ENCODE results near the gene PALS2. TPM values are rescaled to one million over a fixed set of nuclear protein-coding genes. Genes with fewer than 3 reads are reported as not detected.

Gene PALS2
- total and polyA plus RNA-seq, 2 of the 13 experiments (the other 11 are each of a cell fraction or from before 2014, with no cell fraction given): 3.1 to 21.9 TPM

DNA sequence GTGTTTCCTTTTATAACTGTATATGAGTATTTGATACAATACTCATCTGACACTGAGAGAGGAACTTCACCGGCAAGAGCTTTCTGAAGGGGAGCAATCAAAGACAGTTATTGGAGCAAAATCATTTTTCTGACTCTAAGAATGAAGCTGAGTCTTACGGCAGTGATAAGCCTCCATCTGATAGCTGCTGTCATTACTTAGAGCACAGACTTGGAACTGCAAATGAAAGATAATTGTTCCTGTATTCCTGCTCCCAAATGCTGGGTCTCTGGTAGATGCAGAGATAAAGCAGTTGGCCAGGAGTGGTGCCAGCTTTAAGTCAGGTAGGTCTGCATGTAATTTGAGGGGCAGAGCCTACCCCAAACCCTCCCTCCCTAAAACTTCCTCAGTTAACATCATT, 2.3 kb upstream of the PALS2 start:
- ChIA-PET POLR2A (no interaction called here), CTCF (ENCODE audit: low intra/inter-chr PET ratio, low total read pairs) (no interaction called here)
- H4K20me1 ChIP-seq (ENCODE audit: insufficient read depth, low read length): no peaks in the 10 kb centered on the region; the same call in 1 of the 2 replicates
- no TSS peak for BruUV-seq (replicated peaks)
- no peak overlapping the region for H3K4me3 ChIP-seq (replicated peaks in 1 of 3; ENCODE audit: insufficient read depth in 1 of 3, low read depth in 2 of 3, low read length in 3 of 3)
- no peaks in the 10 kb centered on the region for H3K36me3 ChIP-seq (replicated peaks in 1 of 2; ENCODE audit: control insufficient read depth in 1 of 2, insufficient read depth in 2 of 2, low read length in 2 of 2)
- DNase-seq (ENCODE audit: low spot score) (no peak), ATAC-seq (no peak), FAIRE-seq (no peak)
- H3K4me2 ChIP-seq (ENCODE audit: low read depth, low read length): no peak overlapping the region
- H3K27ac ChIP-seq (ENCODE audit: extremely low read length, insufficient read depth, low read length): no peak overlapping the region
- no peaks in the 10 kb centered on the region for H3K9me3 ChIP-seq (ENCODE audit: low read length)
- TF ChIP-seq RFXANK (CRISPR knock-in tag; IDR thresholded peaks at IDR 0.05) (no peak), PHF20 (CRISPR knock-in tag; IDR thresholded peaks at IDR 0.05) (no peak), ZNF263 (CRISPR knock-in tag; IDR thresholded peaks at IDR 0.05) (no peak), CCAR2 (optimal IDR thresholded peaks at IDR 0.05; ENCODE audit: low read depth, low read length) (no peak), CENPT (CRISPR knock-in tag; IDR thresholded peaks at IDR 0.05; ENCODE audit: low read depth) (no peak), ZNF780A (CRISPR knock-in tag; IDR thresholded peaks at IDR 0.05) (no peak), TCF7L2 (IDR thresholded peaks at IDR 0.05; ENCODE audit: low read depth, low read length) (no peak), GPN1 (CRISPR knock-in tag; IDR thresholded peaks at IDR 0.05; ENCODE audit: borderline replicate concordance) (no peak), ZSCAN25 (CRISPR knock-in tag; IDR thresholded peaks at IDR 0.05) (no peak), ZBTB7A (CRISPR knock-in tag; IDR thresholded peaks at IDR 0.05) (no peak), KDM4B (CRISPR knock-in tag; IDR thresholded peaks at IDR 0.05) (no peak), CREB1 (IDR thresholded peaks at IDR 0.05) (no peak), CREB1 (CRISPR knock-in tag; IDR thresholded peaks at IDR 0.05) (no peak), ZNF230 (CRISPR knock-in tag; IDR thresholded peaks at IDR 0.05) (no peak), ZNF678 (CRISPR knock-in tag; IDR thresholded peaks at IDR 0.05) (no peak)
- TF ChIP-seq, protein P1, sequence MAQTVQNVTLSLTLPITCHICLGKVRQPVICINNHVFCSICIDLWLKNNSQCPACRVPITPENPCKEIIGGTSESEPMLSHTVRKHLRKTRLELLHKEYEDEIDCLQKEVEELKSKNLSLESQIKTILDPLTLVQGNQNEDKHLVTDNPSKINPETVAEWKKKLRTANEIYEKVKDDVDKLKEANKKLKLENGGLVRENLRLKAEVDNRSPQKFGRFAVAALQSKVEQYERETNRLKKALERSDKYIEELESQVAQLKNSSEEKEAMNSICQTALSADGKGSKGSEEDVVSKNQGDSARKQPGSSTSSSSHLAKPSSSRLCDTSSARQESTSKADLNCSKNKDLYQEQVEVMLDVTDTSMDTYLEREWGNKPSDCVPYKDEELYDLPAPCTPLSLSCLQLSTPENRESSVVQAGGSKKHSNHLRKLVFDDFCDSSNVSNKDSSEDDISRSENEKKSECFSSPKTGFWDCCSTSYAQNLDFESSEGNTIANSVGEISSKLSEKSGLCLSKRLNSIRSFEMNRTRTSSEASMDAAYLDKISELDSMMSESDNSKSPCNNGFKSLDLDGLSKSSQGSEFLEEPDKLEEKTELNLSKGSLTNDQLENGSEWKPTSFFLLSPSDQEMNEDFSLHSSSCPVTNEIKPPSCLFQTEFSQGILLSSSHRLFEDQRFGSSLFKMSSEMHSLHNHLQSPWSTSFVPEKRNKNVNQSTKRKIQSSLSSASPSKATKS (CRISPR knock-in tag; IDR thresholded peaks at IDR 0.05): no peak
- TF ChIP-seq, protein P2, sequence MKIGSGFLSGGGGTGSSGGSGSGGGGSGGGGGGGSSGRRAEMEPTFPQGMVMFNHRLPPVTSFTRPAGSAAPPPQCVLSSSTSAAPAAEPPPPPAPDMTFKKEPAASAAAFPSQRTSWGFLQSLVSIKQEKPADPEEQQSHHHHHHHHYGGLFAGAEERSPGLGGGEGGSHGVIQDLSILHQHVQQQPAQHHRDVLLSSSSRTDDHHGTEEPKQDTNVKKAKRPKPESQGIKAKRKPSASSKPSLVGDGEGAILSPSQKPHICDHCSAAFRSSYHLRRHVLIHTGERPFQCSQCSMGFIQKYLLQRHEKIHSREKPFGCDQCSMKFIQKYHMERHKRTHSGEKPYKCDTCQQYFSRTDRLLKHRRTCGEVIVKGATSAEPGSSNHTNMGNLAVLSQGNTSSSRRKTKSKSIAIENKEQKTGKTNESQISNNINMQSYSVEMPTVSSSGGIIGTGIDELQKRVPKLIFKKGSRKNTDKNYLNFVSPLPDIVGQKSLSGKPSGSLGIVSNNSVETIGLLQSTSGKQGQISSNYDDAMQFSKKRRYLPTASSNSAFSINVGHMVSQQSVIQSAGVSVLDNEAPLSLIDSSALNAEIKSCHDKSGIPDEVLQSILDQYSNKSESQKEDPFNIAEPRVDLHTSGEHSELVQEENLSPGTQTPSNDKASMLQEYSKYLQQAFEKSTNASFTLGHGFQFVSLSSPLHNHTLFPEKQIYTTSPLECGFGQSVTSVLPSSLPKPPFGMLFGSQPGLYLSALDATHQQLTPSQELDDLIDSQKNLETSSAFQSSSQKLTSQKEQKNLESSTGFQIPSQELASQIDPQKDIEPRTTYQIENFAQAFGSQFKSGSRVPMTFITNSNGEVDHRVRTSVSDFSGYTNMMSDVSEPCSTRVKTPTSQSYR (CRISPR knock-in tag; IDR thresholded peaks at IDR 0.05; ENCODE audit: borderline replicate concordance): no peak
- TF ChIP-seq, protein P3, sequence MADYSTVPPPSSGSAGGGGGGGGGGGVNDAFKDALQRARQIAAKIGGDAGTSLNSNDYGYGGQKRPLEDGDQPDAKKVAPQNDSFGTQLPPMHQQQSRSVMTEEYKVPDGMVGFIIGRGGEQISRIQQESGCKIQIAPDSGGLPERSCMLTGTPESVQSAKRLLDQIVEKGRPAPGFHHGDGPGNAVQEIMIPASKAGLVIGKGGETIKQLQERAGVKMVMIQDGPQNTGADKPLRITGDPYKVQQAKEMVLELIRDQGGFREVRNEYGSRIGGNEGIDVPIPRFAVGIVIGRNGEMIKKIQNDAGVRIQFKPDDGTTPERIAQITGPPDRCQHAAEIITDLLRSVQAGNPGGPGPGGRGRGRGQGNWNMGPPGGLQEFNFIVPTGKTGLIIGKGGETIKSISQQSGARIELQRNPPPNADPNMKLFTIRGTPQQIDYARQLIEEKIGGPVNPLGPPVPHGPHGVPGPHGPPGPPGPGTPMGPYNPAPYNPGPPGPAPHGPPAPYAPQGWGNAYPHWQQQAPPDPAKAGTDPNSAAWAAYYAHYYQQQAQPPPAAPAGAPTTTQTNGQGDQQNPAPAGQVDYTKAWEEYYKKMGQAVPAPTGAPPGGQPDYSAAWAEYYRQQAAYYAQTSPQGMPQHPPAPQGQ (CRISPR knock-in tag; IDR thresholded peaks at IDR 0.05; ENCODE audit: borderline replicate concordance): no peak
- H3K79me2 ChIP-seq (ENCODE audit: insufficient read depth, low read length): peaks cover 14% of the 10 kb centered on the region
- H3K4me1 ChIP-seq (ENCODE audit: insufficient read depth, low read length): peaks cover 21% of the 10 kb centered on the region
- intact Hi-C loops (cut with micrococcal nuclease; ENCODE audit: unreplicated experiment) (no loop called here), in situ Hi-C loops (cut with HindIII; ENCODE audit: extremely low pct_ligation_motif_present, low pct_unique_long_range_greater_than_20kb) (no loop called here)
- 24% methylated on average over 2 of the region's 2 CpGs for WGBS (ENCODE audit: low lambda C conversion rate)
- H3K9ac ChIP-seq (ENCODE audit: insufficient read depth, low read depth, low read length): no peak overlapping the region
- H3K27me3 ChIP-seq (ENCODE audit: control insufficient read depth in 1 of 2, insufficient read depth in 2 of 2, low read length in 2 of 2): peaks cover 0 to 32% of the 10 kb centered on the region in 2 experiments; a peak in 3 of 5 replicates
- H2AFZ ChIP-seq (ENCODE audit: low read length): no peak overlapping the region
